DOHH2 (cell line): ENCODE results near the gene MYOZ2.

Source experiments
- H3F3A ChIP-seq: fragments of 200-600 bp; sonication (generic), shearing (Covaris generic); 2 replicates; pipeline ENCODE4 v1.6.0; 2016; ENCODE audit warnings: antibody characterized with exemption, mild to moderate bottlenecking; ENCODE audit not compliant: control insufficient read depth, insufficient read depth
- H3K27ac ChIP-seq: fragments of 200-600 bp; sonication (generic); 2 replicates; pipeline ENCODE4 v1.5.1; 2014; ENCODE audit warnings: low read depth, mild to moderate bottlenecking, low read length, moderate library complexity
- H3K27me3 ChIP-seq: fragments of 200-600 bp; sonication (generic); 2 replicates; pipeline ENCODE4 v1.6.1; 2014; ENCODE audit warnings: mild to moderate bottlenecking, low read length, mixed read lengths; ENCODE audit not compliant: control insufficient read depth
- H3K36me3 ChIP-seq: fragments of 200-600 bp; sonication (generic); 2 replicates; pipeline ENCODE4 v1.6.1; 2014; ENCODE audit warnings: mild to moderate bottlenecking, low read length, moderate library complexity, mixed read lengths; ENCODE audit not compliant: control insufficient read depth
- H3K4me1 ChIP-seq: fragments of 200-600 bp; sonication (generic); 2 replicates; pipeline ENCODE4 v1.6.1; 2014; ENCODE audit warnings: mild to moderate bottlenecking, low read length, mixed read lengths; ENCODE audit not compliant: control insufficient read depth
- H3K4me2 ChIP-seq: fragments of 200-600 bp; sonication (generic); 2 replicates; pipeline ENCODE4 v1.6.0; 2014; ENCODE audit warnings: mild to moderate bottlenecking, low read length, moderate library complexity
- H3K4me3 ChIP-seq: fragments of 200-600 bp; sonication (generic); 2 replicates; pipeline ENCODE4 v1.5.1; 2014; ENCODE audit warnings: mild to moderate bottlenecking, low read length, mixed read lengths
- H3K79me2 ChIP-seq: fragments of 200-600 bp; sonication (generic); 2 replicates; pipeline ENCODE4 v1.6.1; 2014; ENCODE audit warnings: mild to moderate bottlenecking, low read length, mixed read lengths; ENCODE audit not compliant: control insufficient read depth
- H3K9me2 ChIP-seq: fragments of 200-600 bp; sonication (generic); replicated peaks from 2 replicates; pipeline ENCODE4 v1.6.1; 2014; ENCODE audit warnings: mild to moderate bottlenecking, low read length, mixed read lengths; ENCODE audit not compliant: control insufficient read depth
- H3K9me3 ChIP-seq: fragments of 200-600 bp; sonication (generic); 2 replicates; pipeline ENCODE4 v1.6.1; 2014; ENCODE audit warnings: antibody characterized with exemption, low read length, mixed read lengths; ENCODE audit not compliant: control insufficient read depth, insufficient read depth
- H4K20me1 ChIP-seq: fragments of 200-600 bp; sonication (generic); 2 replicates; pipeline ENCODE4 v1.6.0; 2014; ENCODE audit warnings: low read depth, mild to moderate bottlenecking, antibody characterized with exemption, low read length, moderate library complexity; ENCODE audit not compliant: control insufficient read depth, insufficient read depth
- EZH2phosphoT487 ChIP-seq: fragments of 200-600 bp; sonication (generic); IDR thresholded peaks from 2 replicates; pipeline ENCODE4 v1.6.1; 2017; ENCODE audit warnings: borderline replicate concordance, mild to moderate bottlenecking, antibody characterized with exemption, low read length, moderate library complexity, mixed read lengths
- TF ChIP-seq, protein P1 (sequence below): fragments of 200-600 bp; sonication (generic); IDR thresholded peaks from one replicate; pipeline ENCODE4 v1.5.1; 2014; ENCODE audit warnings: antibody characterized with exemption, mild to moderate bottlenecking, low read depth, low read length; ENCODE audit not compliant: poor library complexity, severe bottlenecking

MYOZ2 gene

DNA sequence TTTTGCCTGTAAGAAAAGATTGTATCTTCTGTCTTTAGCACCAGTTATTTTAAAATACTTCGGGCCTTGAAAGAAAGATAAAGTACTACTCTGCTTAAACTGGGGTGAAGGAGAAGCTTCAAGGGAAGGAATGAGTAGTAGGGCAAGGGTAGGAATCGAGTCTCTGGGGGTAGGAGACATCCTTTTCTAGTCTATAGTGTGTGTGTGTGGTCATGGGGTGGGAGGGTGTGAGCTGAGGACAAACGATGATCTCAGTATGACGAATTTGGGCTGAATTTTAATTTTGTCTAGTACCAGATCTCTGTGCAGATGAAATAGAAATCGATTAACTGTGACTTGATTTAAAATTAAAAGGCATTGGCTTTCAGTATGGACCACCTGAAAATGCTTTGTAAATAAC lies 3.3 kb upstream of the MYOZ2 start:
- H3K27me3 ChIP-seq: no peaks in the 10 kb centered on the region
- no peaks in the 10 kb centered on the region for H3K9me3 ChIP-seq
- no peaks in the 10 kb centered on the region for H4K20me1 ChIP-seq
- no peaks in the 10 kb centered on the region for H3K36me3 ChIP-seq
- no peak for TF ChIP-seq EZH2phosphoT487
- TF ChIP-seq, protein P1, sequence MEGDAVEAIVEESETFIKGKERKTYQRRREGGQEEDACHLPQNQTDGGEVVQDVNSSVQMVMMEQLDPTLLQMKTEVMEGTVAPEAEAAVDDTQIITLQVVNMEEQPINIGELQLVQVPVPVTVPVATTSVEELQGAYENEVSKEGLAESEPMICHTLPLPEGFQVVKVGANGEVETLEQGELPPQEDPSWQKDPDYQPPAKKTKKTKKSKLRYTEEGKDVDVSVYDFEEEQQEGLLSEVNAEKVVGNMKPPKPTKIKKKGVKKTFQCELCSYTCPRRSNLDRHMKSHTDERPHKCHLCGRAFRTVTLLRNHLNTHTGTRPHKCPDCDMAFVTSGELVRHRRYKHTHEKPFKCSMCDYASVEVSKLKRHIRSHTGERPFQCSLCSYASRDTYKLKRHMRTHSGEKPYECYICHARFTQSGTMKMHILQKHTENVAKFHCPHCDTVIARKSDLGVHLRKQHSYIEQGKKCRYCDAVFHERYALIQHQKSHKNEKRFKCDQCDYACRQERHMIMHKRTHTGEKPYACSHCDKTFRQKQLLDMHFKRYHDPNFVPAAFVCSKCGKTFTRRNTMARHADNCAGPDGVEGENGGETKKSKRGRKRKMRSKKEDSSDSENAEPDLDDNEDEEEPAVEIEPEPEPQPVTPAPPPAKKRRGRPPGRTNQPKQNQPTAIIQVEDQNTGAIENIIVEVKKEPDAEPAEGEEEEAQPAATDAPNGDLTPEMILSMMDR: no peak
- H3K4me3 ChIP-seq: no peak overlapping the region
- no peak overlapping the region for H3K27ac ChIP-seq
- peaks cover 3% of the 10 kb centered on the region; the same call in 1 of the 2 replicates for H3F3A ChIP-seq
- no peak overlapping the region for H3K4me2 ChIP-seq
- no peaks in the 10 kb centered on the region for H3K9me2 ChIP-seq
- no peaks in the 10 kb centered on the region for H3K79me2 ChIP-seq
- H3K4me1 ChIP-seq: peaks cover 9% of the 10 kb centered on the region; the same call in 1 of the 2 replicates

DNA sequence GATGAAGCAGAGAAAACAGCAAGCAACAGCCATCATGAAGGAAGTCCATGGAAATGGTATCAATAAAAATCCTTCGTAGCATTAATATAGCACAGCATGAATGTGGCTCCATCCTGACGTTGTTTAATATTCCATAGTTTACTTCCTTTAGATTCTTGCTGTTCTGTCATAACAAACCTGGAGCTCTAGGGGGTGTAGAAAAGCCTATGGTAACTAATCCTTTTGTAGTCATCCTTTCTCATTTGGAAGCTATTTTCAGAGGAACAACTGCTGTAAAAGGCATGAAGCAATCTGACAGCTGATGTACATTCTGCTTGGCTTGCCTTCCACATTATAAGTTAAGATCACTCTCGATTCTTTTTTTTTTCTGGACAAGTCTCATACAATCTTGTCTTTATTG lies 914 bp downstream of the MYOZ2 start:
- H3K4me2 ChIP-seq: no peak overlapping the region
- H3K4me3 ChIP-seq: no peak overlapping the region
- H3K4me1 ChIP-seq: peaks cover 50% of the 10 kb centered on the region
- no peaks in the 10 kb centered on the region for H4K20me1 ChIP-seq
- no peak overlapping the region for H3K27ac ChIP-seq
- no peaks in the 10 kb centered on the region for H3K9me2 ChIP-seq
- H3K36me3 ChIP-seq: no peaks in the 10 kb centered on the region
- no peaks in the 10 kb centered on the region for H3K9me3 ChIP-seq
- no peak for TF ChIP-seq EZH2phosphoT487
- TF ChIP-seq, protein P1: no peak
- no peaks in the 10 kb centered on the region for H3K27me3 ChIP-seq
- H3F3A ChIP-seq: peaks cover 20% of the 10 kb centered on the region
- H3K79me2 ChIP-seq: no peaks in the 10 kb centered on the region

DNA sequence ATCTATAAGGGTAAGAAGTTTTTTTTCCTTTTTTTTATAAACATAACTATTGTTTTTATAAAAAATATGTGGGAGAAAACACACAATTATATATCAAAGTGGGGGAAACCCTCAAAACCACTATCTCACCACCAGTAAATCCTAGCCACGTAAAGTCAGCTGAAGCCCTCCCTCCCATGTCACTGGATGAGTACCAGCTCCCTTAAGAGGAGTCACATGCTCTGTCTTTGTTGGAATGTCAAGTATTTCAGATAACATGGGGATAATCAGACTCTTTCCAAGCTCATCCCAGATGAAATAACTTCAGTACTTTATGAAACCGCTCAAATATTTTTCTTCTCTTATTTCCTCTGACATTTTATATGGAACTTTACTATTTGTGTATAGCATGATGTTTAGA lies 2.4 kb downstream of the MYOZ2 start:
- TF ChIP-seq, protein P1: no peak
- TF ChIP-seq EZH2phosphoT487: no peak
- no peaks in the 10 kb centered on the region for H3K79me2 ChIP-seq
- peaks cover 63% of the 10 kb centered on the region for H3K4me1 ChIP-seq
- peak overlapping the region; percentile 77; the same call in 1 of the 2 replicates for H3K4me2 ChIP-seq
- no peak overlapping the region for H3K4me3 ChIP-seq
- H3K36me3 ChIP-seq: no peaks in the 10 kb centered on the region
- no peaks in the 10 kb centered on the region for H3K27me3 ChIP-seq
- no peaks in the 10 kb centered on the region for H3K9me3 ChIP-seq
- H3K9me2 ChIP-seq: no peaks in the 10 kb centered on the region
- no peak overlapping the region for H3K27ac ChIP-seq
- H3F3A ChIP-seq: peaks cover 29% of the 10 kb centered on the region
- no peaks in the 10 kb centered on the region for H4K20me1 ChIP-seq
